HTR-8/SVneo (cell line): ENCODE measurements around the gene LRRC45.
A peak's percentile ranks its signal among the peaks of the same experiment; 100 is the strongest.

Experiments
- DNase-seq: peaks from one replicate; pipeline ENCODE4 v3.0.0; 2011; ENCODE audit warnings: low spot score, mixed read lengths; ENCODE audit not compliant: insufficient read length
- FAIRE-seq: peaks from 2 replicates; lab custom pipeline; 2011; peaks lifted over from hg19 to GRCh38; lab: Jason Lieb, UNC

Gene LRRC45

GRCh38 chr17:82047914-82048570 is 24.9 kb downstream of the LRRC45 start:
- DNase-seq (no peak), FAIRE-seq (no peak)

GRCh38 chr17:82048571-82048971 is 25.5 kb downstream of the LRRC45 start:
- DNase-seq = no peak
- no peak for FAIRE-seq

GRCh38 chr17:82049106-82049505 is 26.0 kb downstream of the LRRC45 start:
- no peak for FAIRE-seq
- DNase-seq = no peak

GRCh38 chr17:82049521-82049971 is 26.4 kb downstream of the LRRC45 start:
- FAIRE-seq (no peak), DNase-seq (no peak)

GRCh38 chr17:82050152-82050760 is 27.2 kb downstream of the LRRC45 start:
- DNase-seq = no peak
- no peak for FAIRE-seq

GRCh38 chr17:82050761-82051641 is 27.9 kb downstream of the LRRC45 start:
- no peak for DNase-seq
- FAIRE-seq = no peak

GRCh38 chr17:82051776-82052637 is 28.9 kb downstream of the LRRC45 start, which contains the start of the genes GPS1 and RFNG:
GPS1 (plus strand) TSS chr17:82051898; CDS start chr17:82051932, 34 bp downstream.
RFNG (minus strand) TSS chr17:82051811; CDS start chr17:82051766, 45 bp downstream.
- FAIRE-seq (no peak), DNase-seq (peak; percentile 78)

GRCh38 chr17:82052638-82053059 is 29.5 kb downstream of the LRRC45 start:
- FAIRE-seq = no peak
- DNase-seq = no peak

- no peak for DNase-seq
Observed at GRCh38 chr17:82053130-82053529, 30.0 kb downstream of the LRRC45 start.

GRCh38 chr17:82053556-82054263 is 30.6 kb downstream of the LRRC45 start:
- FAIRE-seq (no peak), DNase-seq (no peak)

More at GRCh38 chr17:82053130-82053529, 30.0 kb downstream of the LRRC45 start:
- no peak for FAIRE-seq

GRCh38 chr17:82054351-82055022 is 31.4 kb downstream of the LRRC45 start:
- DNase-seq (no peak), FAIRE-seq (no peak)

- DNase-seq (no peak), FAIRE-seq (no peak)
Observed at GRCh38 chr17:82055023-82055964, 32.2 kb downstream of the LRRC45 start.

- FAIRE-seq (no peak), DNase-seq (no peak)
Observed at GRCh38 chr17:82055965-82056728, 33.0 kb downstream of the LRRC45 start.

GRCh38 chr17:82056729-82057621 is 33.9 kb downstream of the LRRC45 start:
- DNase-seq (no peak), FAIRE-seq (no peak)

GRCh38 chr17:82058230-82058854 is 35.2 kb downstream of the LRRC45 start:
- DNase-seq (no peak), FAIRE-seq (no peak)
